BE2C (cell line): ENCODE measurements around the gene CXCL13.

Experiments
- DNase-seq: peaks from one replicate; pipeline ENCODE4 v3.0.0-alpha.2; 2020
- H3K27me3 ChIP-seq: fragments of 250-450 bp; sonication (Bioruptor Pico); 2 replicates; pipeline ENCODE4 v1.5.1; 2020; ENCODE audit warnings: mild to moderate bottlenecking
- H3K36me3 ChIP-seq: fragments of 250-450 bp; sonication (Bioruptor Pico); 2 replicates; pipeline ENCODE4 v1.5.1; 2020; ENCODE audit warnings: mild to moderate bottlenecking
- H3K4me1 ChIP-seq: fragments of 250-450 bp; sonication (Bioruptor Pico); 2 replicates; pipeline ENCODE4 v1.5.1; 2020
- H3K4me3 ChIP-seq: 2 replicates; pipeline ENCODE4 v1.5.1; 2011; ENCODE audit warnings: low read depth, low read length
- H3K9me3 ChIP-seq: fragments of 250-450 bp; sonication (Bioruptor Pico); 2 replicates; pipeline ENCODE4 v1.5.1; 2020
- TF ChIP-seq, protein P1 (sequence below): IDR thresholded peaks from 2 replicates; pipeline ENCODE4 v1.5.1; 2012; ENCODE audit warnings: mild to moderate bottlenecking, low read depth, low read length

The CXCL13 gene

DNA sequence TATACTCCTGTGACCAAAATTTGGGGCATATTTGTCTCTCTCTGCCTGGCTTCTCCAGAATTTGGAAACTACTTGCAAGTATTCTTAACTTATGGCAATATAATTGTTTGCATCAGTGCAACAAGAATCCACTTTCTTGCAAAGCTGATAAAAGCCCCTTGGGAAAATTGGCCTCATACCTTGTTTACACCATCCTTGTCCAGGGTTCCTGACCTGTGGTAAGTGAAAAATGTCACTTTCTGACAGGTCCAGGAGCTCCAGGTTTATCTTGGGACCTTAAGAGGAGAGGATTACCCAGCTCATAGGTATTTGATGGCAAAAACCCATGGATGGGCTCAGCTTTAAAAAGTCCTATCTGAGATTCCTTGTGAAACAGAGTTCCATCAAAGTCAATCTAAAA, 29.3 kb upstream of the CXCL13 start:
- peaks cover 2% of the 10 kb centered on the region; the same call in 1 of the 2 replicates for H3K9me3 ChIP-seq
- no peaks in the 10 kb centered on the region for H3K36me3 ChIP-seq
- no peak for DNase-seq
- no peaks in the 10 kb centered on the region; the same call in 1 of the 2 replicates for H3K27me3 ChIP-seq
- H3K4me3 ChIP-seq, result no peak overlapping the region
- TF ChIP-seq, protein P1, sequence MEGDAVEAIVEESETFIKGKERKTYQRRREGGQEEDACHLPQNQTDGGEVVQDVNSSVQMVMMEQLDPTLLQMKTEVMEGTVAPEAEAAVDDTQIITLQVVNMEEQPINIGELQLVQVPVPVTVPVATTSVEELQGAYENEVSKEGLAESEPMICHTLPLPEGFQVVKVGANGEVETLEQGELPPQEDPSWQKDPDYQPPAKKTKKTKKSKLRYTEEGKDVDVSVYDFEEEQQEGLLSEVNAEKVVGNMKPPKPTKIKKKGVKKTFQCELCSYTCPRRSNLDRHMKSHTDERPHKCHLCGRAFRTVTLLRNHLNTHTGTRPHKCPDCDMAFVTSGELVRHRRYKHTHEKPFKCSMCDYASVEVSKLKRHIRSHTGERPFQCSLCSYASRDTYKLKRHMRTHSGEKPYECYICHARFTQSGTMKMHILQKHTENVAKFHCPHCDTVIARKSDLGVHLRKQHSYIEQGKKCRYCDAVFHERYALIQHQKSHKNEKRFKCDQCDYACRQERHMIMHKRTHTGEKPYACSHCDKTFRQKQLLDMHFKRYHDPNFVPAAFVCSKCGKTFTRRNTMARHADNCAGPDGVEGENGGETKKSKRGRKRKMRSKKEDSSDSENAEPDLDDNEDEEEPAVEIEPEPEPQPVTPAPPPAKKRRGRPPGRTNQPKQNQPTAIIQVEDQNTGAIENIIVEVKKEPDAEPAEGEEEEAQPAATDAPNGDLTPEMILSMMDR, result no peak
- H3K4me1 ChIP-seq, result no peaks in the 10 kb centered on the region

DNA sequence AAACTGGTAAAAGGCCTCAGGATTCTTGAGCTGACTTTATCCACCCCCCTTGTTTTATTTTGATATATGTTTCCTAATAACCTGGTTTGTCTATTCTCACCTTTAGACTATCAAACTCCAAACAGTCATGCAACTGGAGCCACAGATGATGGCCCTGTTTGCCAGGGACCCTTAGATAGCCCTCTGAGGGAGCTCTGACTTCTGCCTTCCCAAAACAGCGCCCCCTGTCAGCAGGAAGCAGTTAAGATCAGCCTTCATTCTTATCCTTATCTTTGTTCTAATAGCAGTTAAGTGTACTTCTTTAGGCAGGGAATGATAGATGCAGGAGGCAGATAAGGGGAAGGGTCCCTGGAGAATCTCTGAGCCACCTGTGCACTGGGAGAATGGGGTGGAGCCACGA, 27.5 kb upstream of the CXCL13 start:
- Histone ChIP-seq H3K4me1 (no peaks in the 10 kb centered on the region), H3K4me3 (no peak overlapping the region), H3K36me3 (no peaks in the 10 kb centered on the region), H3K27me3 (no peaks in the 10 kb centered on the region; the same call in 1 of the 2 replicates), H3K9me3 (no peaks in the 10 kb centered on the region)
- TF ChIP-seq, protein P1, result peak; percentile 25; the same call in 1 of the 2 replicates
- no peak for DNase-seq

DNA sequence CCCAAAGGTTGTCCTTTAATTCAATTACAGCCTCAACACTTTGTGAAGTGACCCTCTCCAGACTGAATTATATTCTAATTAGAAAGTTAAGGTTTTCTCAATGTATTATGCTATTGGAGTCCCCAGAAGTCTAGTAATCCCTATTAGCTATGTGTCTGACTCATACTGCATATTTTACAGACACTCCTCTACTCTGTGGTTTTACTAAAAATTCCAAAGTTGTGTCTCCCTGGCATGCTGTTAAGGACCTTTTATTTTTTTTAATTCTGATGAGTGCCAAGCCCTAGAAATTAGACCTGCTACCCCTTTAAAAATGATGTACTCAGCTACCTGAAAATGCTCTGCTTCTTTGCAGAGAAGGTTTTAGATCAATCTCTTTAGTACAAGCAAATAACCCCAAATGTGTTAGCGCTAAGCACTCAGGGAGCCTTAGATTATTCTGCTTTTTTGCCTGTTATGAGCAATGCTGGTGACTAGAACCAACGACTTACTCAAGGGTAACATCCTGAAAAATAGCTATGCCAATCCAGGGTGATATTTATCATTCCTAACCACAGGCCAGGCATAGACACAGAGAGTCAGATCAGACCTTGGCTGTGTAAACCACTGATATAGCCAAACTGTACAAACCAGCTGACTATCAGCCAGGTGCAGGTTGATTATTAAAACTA, 26.1 kb upstream of the CXCL13 start:
- no peak for DNase-seq

DNA sequence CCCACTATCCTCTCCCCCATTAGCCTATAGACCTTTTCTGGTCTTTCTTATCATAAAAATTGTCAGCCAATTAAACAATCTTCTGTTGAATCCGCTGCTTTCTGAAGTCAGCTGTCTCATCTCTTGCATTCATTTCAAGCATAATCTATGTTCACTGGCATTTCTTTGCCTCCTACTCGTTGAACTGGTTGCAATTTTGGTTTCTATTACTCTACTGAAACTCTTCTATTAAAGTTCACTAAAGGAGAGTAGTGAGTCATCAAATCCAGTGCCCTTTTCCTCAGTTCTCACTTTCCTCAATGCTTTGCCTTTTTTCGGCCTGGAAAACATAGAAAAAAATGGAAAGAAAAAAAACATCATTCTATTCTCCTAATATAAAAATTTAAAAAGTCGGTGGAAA, 23.9 kb upstream of the CXCL13 start:
- Histone ChIP-seq H3K4me1 (no peaks in the 10 kb centered on the region), H3K9me3 (no peaks in the 10 kb centered on the region), H3K36me3 (no peaks in the 10 kb centered on the region), H3K27me3 (no peaks in the 10 kb centered on the region; the same call in 1 of the 2 replicates), H3K4me3 (no peak overlapping the region)
- TF ChIP-seq, protein P1, result no peak
- DNase-seq, result no peak

More for the DNA sequence above, 26.1 kb upstream of the CXCL13 start:
- H3K4me3 ChIP-seq, result no peak overlapping the region
- TF ChIP-seq, protein P1, result no peak
- no peaks in the 10 kb centered on the region for H3K4me1 ChIP-seq
- no peaks in the 10 kb centered on the region for H3K36me3 ChIP-seq
- H3K27me3 ChIP-seq, result no peaks in the 10 kb centered on the region; the same call in 1 of the 2 replicates
- H3K9me3 ChIP-seq, result no peaks in the 10 kb centered on the region

DNA sequence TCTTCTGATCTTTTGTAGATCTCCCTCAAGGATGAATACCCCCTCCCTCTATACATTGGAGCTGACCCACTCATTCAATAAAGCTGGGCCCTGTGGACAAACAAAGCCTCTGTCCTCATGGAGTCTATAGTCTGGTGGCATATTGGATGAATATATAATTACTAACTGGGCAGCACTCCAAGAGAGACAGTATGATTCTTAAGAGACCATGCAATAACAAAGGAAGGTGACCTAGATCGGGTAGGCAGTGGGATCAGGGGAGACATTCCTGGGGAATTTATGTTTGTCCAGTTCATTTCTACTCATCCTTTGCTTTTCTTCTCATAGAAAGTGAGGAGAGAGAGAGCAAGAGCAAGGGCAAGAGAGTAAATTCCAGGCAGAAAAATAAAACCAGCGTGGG, 23.5 kb upstream of the CXCL13 start:
- no peaks in the 10 kb centered on the region for H3K36me3 ChIP-seq
- no peak for DNase-seq
- no peak overlapping the region for H3K4me3 ChIP-seq
- no peaks in the 10 kb centered on the region for H3K4me1 ChIP-seq
- TF ChIP-seq, protein P1, result no peak
- peaks cover 4% of the 10 kb centered on the region; the same call in 1 of the 2 replicates for H3K27me3 ChIP-seq
- H3K9me3 ChIP-seq, result no peaks in the 10 kb centered on the region

DNA sequence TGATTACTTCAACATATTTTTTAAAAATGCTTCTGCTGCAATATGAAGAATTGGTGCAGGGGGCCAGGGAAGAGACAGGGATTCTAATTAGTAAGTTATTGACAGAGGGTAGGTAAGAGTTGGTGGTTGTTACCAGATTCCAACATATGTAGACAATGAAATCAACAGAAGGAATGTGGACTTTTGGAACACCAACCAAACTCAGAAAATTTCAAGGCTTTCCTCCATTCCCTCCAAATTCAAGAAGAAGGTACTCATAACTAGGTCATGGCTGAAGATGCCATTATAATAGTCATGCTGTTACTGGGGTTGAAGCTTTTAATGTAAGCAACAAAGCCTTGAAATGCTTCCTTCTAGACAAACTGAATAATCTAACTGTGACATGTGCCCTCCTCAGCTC, 22.9 kb upstream of the CXCL13 start:
- Histone ChIP-seq H3K9me3 (no peaks in the 10 kb centered on the region), H3K27me3 (peaks cover 5% of the 10 kb centered on the region; the same call in 1 of the 2 replicates), H3K4me3 (no peak overlapping the region), H3K36me3 (no peaks in the 10 kb centered on the region), H3K4me1 (no peaks in the 10 kb centered on the region)
- DNase-seq, result no peak
- TF ChIP-seq, protein P1, result no peak
